Measurements from ENCODE around the gene SNX32. TPM values are rescaled to one million over a fixed set of nuclear protein-coding genes. Genes with fewer than 3 reads are reported as not detected.

The SNX32 gene
- total and polyA plus RNA-seq, 4 donors: 0.14 to 0.88 (median 0.64) TPM

GRCh38 chr11:65797711-65798110 is 36.1 kb upstream of the SNX32 start:
- TF ChIP-seq CTCF (IDR thresholded peaks at IDR 0.05; ENCODE audit: control extremely low read depth, extremely low read depth): no peak
- Histone ChIP-seq H3K4me3 (no peak overlapping the region), H3K27ac (ENCODE audit: low read depth in 1 of 2, low read length in 1 of 2) (no peak overlapping the region), H3K9ac (ENCODE audit: insufficient read depth in 1 of 2, low read length in 2 of 2) (no peak overlapping the region), H3K27me3 (ENCODE audit: control insufficient read depth in 3 of 3, insufficient read depth in 3 of 3, low read length in 2 of 3) (no peaks in the 10 kb centered on the region), H3K36me3 (ENCODE audit: control insufficient read depth in 4 of 4, insufficient read depth in 4 of 4, low read length in 4 of 4) (no peaks in the 10 kb centered on the region), H3K4me1 (ENCODE audit: control insufficient read depth in 5 of 5, insufficient read depth in 5 of 5, low read length in 5 of 5) (peaks cover 0 to 14% (median 3%) of the 10 kb centered on the region in 5 donors), H3K9me3 (ENCODE audit: control insufficient read depth in 4 of 4, insufficient read depth in 3 of 4, low read length in 3 of 4) (peaks cover 0 to 3% (median 0%) of the 10 kb centered on the region in 4 donors)
- WGBS, 2 donors: 87 to 97% methylated on average over 13 of the region's 13 CpGs
- no peak for DNase-seq
- ATAC-seq (ENCODE audit: insufficient read depth, low FRiP score): no peak

- no peak for TF ChIP-seq CTCF (IDR thresholded peaks at IDR 0.05; ENCODE audit: control extremely low read depth, extremely low read depth)
- Histone ChIP-seq H3K9me3 (ENCODE audit: control insufficient read depth in 4 of 4, insufficient read depth in 3 of 4, low read length in 3 of 4) (peaks cover 0 to 3% (median 0%) of the 10 kb centered on the region in 4 donors), H3K27me3 (ENCODE audit: control insufficient read depth in 3 of 3, insufficient read depth in 3 of 3, low read length in 2 of 3) (peaks cover 0 to 9% (median 0%) of the 10 kb centered on the region in 3 donors), H3K36me3 (ENCODE audit: control insufficient read depth in 4 of 4, insufficient read depth in 4 of 4, low read length in 4 of 4) (no peaks in the 10 kb centered on the region), H3K4me1 (ENCODE audit: control insufficient read depth in 5 of 5, insufficient read depth in 5 of 5, low read length in 5 of 5) (peaks cover 0 to 14% (median 0%) of the 10 kb centered on the region in 5 donors), H3K27ac (ENCODE audit: low read depth in 1 of 2, low read length in 1 of 2) (no peak overlapping the region), H3K9ac (ENCODE audit: insufficient read depth in 1 of 2, low read length in 2 of 2) (no peak overlapping the region), H3K4me3 (no peak overlapping the region)
- ATAC-seq (ENCODE audit: insufficient read depth, low FRiP score): no peak
- no peak for DNase-seq
- 91 to 96% methylated on average over 8 of the region's 8 CpGs for WGBS, 2 donors
These were observed 34.9 kb upstream of the SNX32 start for GRCh38 chr11:65798882-65799281.

- Histone ChIP-seq H3K9me3 (ENCODE audit: control insufficient read depth in 4 of 4, insufficient read depth in 3 of 4, low read length in 3 of 4) (peaks cover 0 to 3% (median 0%) of the 10 kb centered on the region in 4 donors), H3K27ac (ENCODE audit: low read depth in 1 of 2, low read length in 1 of 2) (no peak overlapping the region), H3K27me3 (ENCODE audit: control insufficient read depth in 3 of 3, insufficient read depth in 3 of 3, low read length in 2 of 3) (peaks cover 0 to 10% (median 0%) of the 10 kb centered on the region in 3 donors), H3K4me1 (ENCODE audit: control insufficient read depth in 5 of 5, insufficient read depth in 5 of 5, low read length in 5 of 5) (peaks cover 0 to 11% (median 0%) of the 10 kb centered on the region in 5 donors), H3K36me3 (ENCODE audit: control insufficient read depth in 4 of 4, insufficient read depth in 4 of 4, low read length in 4 of 4) (no peaks in the 10 kb centered on the region), H3K4me3 (no peak overlapping the region), H3K9ac (ENCODE audit: insufficient read depth in 1 of 2, low read length in 2 of 2) (no peak overlapping the region)
- no peak for TF ChIP-seq CTCF (IDR thresholded peaks at IDR 0.05; ENCODE audit: control extremely low read depth, extremely low read depth)
- no peak for ATAC-seq (ENCODE audit: insufficient read depth, low FRiP score)
- 83 to 86% methylated on average over 18 of the region's 18 CpGs for WGBS, 2 donors
- DNase-seq: no peak
These were observed 32.4 kb upstream of the SNX32 start for GRCh38 chr11:65801153-65801987.
